Neural crest cell (in vitro differentiated cells): Measurements from ENCODE around the gene RPS15. TPM values are rescaled to one million over a fixed set of nuclear protein-coding genes. Genes with fewer than 3 reads are reported as not detected.

Experiments used
- DNase-seq: peaks from one replicate; pipeline ENCODE4 v3.0.0; 2021; ENCODE audit warnings: low read depth, mixed read lengths, low spot score
- H3K27ac Mint-ChIP-seq: one replicate; pipeline ENCODE4 v1.8.0; 2021; ENCODE audit warnings: mild to moderate bottlenecking, mixed read lengths; ENCODE audit not compliant: unreplicated experiment
- H3K27me3 Mint-ChIP-seq: 2 replicates; pipeline ENCODE4 v1.8.0; 2021; ENCODE audit warnings: low read depth, mild to moderate bottlenecking, mixed read lengths
- H3K36me3 Mint-ChIP-seq: 2 replicates; pipeline ENCODE4 v1.8.0; 2021; ENCODE audit warnings: low read depth, mild to moderate bottlenecking, mixed read lengths
- H3K4me1 Mint-ChIP-seq: 2 replicates; pipeline ENCODE4 v1.8.0; 2021; ENCODE audit warnings: mixed read lengths
- H3K4me3 Mint-ChIP-seq: one replicate; pipeline ENCODE4 v1.8.0; 2021; ENCODE audit warnings: mild to moderate bottlenecking, mixed read lengths
- H3K9me3 Mint-ChIP-seq: 2 replicates; pipeline ENCODE4 v1.8.0; 2021; ENCODE audit warnings: mixed read lengths
- total RNA-seq: library from RNA; stranded (reverse); gene quantifications from 2 replicates; pipeline ENCODE4 v1.2.1, GENCODE V29; 2021
- TF ChIP-seq, protein P1 (sequence below): fragments of 200-600 bp; sonication (generic); conservative IDR thresholded peaks from 2 replicates; pipeline ENCODE4 v1.5.0; 2021; ENCODE audit warnings: antibody characterized with exemption, mild to moderate bottlenecking

Gene RPS15
- total RNA-seq, 1 donor from 2014 or later: 1,580 TPM

DNA sequence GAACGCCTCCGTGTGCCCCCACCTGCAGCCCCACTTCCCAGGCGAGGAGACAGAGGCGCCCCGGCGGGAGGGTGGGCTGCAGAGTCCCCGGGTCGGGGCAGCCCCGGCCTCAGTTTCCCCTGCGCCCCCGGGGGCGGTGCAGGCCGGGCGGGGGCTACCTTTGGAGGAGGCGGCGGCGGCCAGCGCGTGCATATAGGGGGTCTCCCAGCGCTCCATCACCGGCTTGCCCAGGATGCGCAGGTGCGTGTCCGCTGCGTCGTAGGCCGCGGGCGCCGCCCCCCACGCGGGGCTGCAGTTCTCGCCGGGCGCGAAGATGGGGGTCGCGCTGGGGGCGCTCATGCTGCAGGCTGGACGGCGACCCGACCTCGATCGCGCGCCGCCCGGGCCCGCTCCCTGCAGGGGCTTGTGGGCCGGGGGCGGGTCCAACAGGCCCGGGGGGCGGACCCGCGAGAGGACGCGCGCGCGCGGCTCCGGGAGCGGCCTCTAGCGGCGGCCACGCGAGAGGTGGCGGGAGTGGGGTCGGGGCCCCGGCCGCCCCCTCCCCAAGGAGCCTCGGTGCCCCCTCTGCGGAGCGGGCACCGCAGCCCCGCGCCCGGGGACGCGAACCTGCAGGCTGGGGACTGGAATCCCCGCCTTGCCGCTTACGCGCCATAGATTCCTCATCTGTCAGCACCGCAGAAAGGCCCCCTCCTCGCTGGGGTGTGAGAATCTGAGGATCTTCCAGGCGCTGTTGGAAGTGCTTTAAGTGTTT, 36.9 kb upstream of the RPS15 start, which contains the start of gene GAMT:
TSS of gene GAMT (minus strand) at position 405 of the 751 bp plus-strand sequence. CDS start at position 339, 66 bp downstream.
- no peak within 1 kb of the TSS for H3K27ac Mint-ChIP-seq
- H3K9me3 Mint-ChIP-seq: no peaks in the 10 kb centered on the region
- no peaks in the 10 kb centered on the region for H3K36me3 Mint-ChIP-seq
- DNase-seq: peak; percentile 45
- TF ChIP-seq, protein P1, sequence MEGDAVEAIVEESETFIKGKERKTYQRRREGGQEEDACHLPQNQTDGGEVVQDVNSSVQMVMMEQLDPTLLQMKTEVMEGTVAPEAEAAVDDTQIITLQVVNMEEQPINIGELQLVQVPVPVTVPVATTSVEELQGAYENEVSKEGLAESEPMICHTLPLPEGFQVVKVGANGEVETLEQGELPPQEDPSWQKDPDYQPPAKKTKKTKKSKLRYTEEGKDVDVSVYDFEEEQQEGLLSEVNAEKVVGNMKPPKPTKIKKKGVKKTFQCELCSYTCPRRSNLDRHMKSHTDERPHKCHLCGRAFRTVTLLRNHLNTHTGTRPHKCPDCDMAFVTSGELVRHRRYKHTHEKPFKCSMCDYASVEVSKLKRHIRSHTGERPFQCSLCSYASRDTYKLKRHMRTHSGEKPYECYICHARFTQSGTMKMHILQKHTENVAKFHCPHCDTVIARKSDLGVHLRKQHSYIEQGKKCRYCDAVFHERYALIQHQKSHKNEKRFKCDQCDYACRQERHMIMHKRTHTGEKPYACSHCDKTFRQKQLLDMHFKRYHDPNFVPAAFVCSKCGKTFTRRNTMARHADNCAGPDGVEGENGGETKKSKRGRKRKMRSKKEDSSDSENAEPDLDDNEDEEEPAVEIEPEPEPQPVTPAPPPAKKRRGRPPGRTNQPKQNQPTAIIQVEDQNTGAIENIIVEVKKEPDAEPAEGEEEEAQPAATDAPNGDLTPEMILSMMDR: peak; percentile 59
- H3K4me3 Mint-ChIP-seq: peak within 1 kb of the TSS; percentile 76
- H3K27me3 Mint-ChIP-seq: no peaks in the 10 kb centered on the region
- H3K4me1 Mint-ChIP-seq: peaks cover under 1% of the 10 kb centered on the region

DNA sequence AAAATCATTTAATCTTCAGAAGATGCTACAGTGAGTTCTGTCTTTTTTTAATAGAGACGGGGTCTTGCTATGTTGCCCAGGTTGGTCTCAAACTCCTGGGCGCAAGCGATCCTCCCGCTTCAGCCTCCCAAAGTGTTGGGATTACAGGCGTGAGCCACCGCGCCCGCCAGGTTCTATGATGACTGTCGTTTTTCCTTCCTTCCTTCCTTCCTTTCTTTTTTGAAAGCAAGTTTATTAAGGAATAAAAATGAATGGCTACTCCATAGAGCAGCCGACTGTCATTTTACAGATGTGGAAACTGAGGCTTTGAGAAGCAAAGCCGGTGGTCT, 36.3 kb upstream of the RPS15 start:
- Mint-ChIP-seq H3K27ac (no peak overlapping the region), H3K4me1 (peaks cover 5% of the 10 kb centered on the region), H3K27me3 (no peaks in the 10 kb centered on the region), H3K9me3 (no peaks in the 10 kb centered on the region), H3K36me3 (no peaks in the 10 kb centered on the region), H3K4me3 (peak overlapping the region; percentile 76)
- TF ChIP-seq, protein P1: no peak
- DNase-seq: no peak

DNA sequence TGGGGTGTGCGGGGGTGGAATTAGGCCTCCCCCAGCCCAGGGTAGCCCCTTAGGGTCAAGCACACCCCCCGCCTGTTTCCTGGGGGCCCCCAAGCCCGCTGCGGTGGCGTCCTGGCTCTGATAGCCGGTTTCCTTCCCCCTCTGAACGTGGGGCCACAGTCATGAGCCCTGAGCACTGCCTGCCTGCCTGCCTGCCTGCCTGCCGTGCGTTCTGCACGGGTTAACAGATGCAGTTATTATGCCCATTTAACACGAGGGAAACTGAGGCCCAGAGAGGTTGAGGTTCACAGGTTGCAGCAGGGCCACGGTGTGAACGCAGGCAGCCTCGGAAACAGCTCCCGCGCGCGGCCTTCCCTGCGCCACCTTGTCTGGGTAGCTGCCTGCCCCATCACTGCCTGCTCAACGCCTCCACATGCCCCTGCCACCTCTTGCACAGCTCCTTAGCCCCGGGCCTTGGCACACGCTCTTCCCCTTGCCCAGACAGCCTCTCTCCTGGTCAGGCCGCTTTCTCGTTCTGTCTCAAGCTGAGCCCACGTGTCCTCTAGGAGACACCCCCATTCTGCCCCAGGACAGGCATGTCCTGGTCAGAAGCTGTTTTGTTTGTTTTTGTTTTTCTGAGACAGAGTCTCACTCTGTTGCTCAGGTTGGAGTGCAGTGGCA, 35.7 kb upstream of the RPS15 start:
- Mint-ChIP-seq H3K36me3 (no peaks in the 10 kb centered on the region), H3K27ac (no peak overlapping the region), H3K9me3 (no peaks in the 10 kb centered on the region), H3K27me3 (no peaks in the 10 kb centered on the region), H3K4me3 (peak overlapping the region; percentile 53), H3K4me1 (peaks cover 5% of the 10 kb centered on the region)
- TF ChIP-seq, protein P1: no peak
- no peak for DNase-seq

DNA sequence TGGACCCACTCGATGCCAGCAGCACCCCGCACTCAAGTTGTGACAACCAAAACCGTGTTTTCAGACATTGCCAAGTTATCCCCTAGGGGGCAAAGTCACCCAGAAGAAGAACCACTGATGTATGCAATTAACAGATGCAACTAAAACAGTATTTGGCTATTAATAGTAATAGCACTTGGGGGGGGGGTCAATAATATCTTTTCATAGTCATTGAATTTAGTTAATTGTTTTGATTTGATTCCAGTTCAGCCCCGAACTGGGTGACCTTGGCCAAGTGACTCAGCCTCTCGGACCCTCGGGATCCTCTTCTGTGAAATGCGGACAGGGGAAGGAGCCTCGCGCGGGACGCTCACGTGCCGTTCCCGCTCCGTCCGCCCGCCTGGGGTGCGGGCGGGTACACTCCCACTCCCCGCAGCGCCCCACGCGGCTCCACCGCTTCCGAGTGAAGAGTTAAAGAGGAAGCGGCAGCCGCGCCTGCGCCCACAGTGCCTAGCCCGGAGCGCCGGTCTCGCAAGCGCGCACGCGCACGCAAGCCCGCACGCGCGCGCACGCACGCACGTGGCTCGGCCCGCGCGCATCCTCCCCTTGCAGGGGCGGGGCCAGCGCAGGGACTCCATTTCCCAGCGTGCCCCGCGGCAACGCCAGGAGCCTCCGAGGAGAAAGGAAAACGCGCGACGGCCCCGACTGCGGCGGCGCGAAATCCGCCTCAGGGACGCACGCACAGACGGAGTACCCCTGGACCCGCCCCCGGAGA, 31.2 kb upstream of the RPS15 start:
- TF ChIP-seq, protein P1: peak; percentile 67
- Mint-ChIP-seq H3K9me3 (no peaks in the 10 kb centered on the region), H3K27ac (no peak overlapping the region), H3K4me3 (peak overlapping the region; percentile 78), H3K36me3 (no peaks in the 10 kb centered on the region), H3K4me1 (peaks cover 28% of the 10 kb centered on the region), H3K27me3 (no peaks in the 10 kb centered on the region)
- peak; percentile 98 for DNase-seq

DNA sequence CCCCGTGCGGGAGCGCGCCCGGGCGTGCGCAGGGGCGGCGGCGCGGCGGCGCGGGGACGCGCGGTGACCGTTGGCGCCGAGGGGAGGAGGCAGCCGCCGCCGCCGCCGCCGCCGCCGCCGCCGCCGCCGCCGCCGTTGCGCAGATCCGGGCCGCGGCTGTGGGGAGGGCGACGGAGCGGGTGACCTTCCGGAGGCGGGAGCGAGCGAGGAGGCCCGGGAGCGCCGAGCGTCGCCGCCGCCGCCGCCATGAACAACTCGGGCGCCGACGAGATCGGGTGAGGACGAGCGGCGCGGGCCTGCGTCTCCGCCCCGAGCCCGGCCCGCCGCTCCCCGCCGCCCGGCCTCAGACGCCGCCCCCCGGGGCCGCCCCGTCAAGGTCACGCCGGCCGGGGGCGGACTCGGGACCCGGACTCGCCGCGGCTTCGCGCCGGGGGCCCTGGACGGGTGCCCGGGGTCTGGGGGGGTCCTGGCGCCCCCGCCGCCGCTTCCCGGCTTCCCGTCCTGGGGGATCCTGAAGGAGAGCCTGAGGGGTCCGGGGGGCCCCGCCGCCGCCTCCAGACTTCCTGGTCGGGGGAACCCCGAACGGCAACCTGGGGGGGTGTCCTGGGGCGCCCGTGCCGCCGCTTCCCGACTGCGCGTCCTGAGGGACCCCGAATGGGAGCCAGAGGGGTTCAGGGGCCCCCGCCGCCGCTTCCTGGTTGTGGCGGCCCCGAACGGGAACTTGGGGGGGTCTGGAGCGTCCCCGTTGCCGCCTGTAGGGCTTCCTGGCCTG, 30.5 kb upstream of the RPS15 start, which contains the start of gene DAZAP1:
TSS of gene DAZAP1 (plus strand) at position 59 of the 772 bp plus-strand sequence. CDS start at position 247, 188 bp downstream.
- peak within 1 kb of the TSS; percentile 96 for H3K4me3 Mint-ChIP-seq
- H3K36me3 Mint-ChIP-seq: no peaks in the 10 kb centered on the region
- H3K27ac Mint-ChIP-seq: no peak within 1 kb of the TSS

More for the DNA sequence above, 30.5 kb upstream of the RPS15 start, which contains the start of gene DAZAP1:
- H3K9me3 Mint-ChIP-seq: no peaks in the 10 kb centered on the region
- TF ChIP-seq, protein P1: no peak
- no peak for DNase-seq
- peaks cover 28% of the 10 kb centered on the region for H3K4me1 Mint-ChIP-seq
- H3K27me3 Mint-ChIP-seq: no peaks in the 10 kb centered on the region
